H9 (cell line): Measurements from ENCODE around the gene TUBGCP5. TPM values are rescaled to one million over a fixed set of nuclear protein-coding genes. Genes with fewer than 3 reads are reported as not detected.

Experiments used
- DNase-seq: peaks from one replicate; pipeline ENCODE4 v3.0.0-alpha.2; 2017
- H2AFZ ChIP-seq: one replicate; pipeline ENCODE4 v1.6.1; 2013; ENCODE audit warnings: mild to moderate bottlenecking, low read length, control low read depth, moderate library complexity
- H2AK5ac ChIP-seq: 2 replicates; pipeline ENCODE4 v1.6.1; 2013; ENCODE audit warnings: low read length, control low read depth, mixed read lengths; ENCODE audit not compliant: insufficient read length
- H2BK120ac ChIP-seq: one replicate; pipeline ENCODE4 v1.6.1; 2013; ENCODE audit warnings: low read depth, mild to moderate bottlenecking, low read length, control low read depth, inconsistent platforms; ENCODE audit not compliant: poor library complexity, severe bottlenecking
- H2BK12ac ChIP-seq: 2 replicates; pipeline ENCODE4 v1.6.1; 2013; ENCODE audit warnings: low read length, control low read depth, mixed read lengths, low read depth; ENCODE audit not compliant: insufficient read length
- H2BK15ac ChIP-seq: 2 replicates; pipeline ENCODE4 v1.6.1; 2013; ENCODE audit warnings: low read depth, low read length, control low read depth
- H2BK20ac ChIP-seq: one replicate; pipeline ENCODE4 v1.6.1; 2013; ENCODE audit warnings: low read depth, mild to moderate bottlenecking, low read length, control low read depth, inconsistent platforms; ENCODE audit not compliant: poor library complexity, severe bottlenecking
- H2BK5ac ChIP-seq: 2 replicates; pipeline ENCODE4 v1.6.1; 2013; ENCODE audit warnings: low read length, control low read depth, mixed read lengths; ENCODE audit not compliant: insufficient read length
- H3K14ac ChIP-seq: 2 replicates; pipeline ENCODE4 v1.6.1; 2013; ENCODE audit warnings: low read length, control low read depth; ENCODE audit not compliant: insufficient read depth
- H3K18ac ChIP-seq: 2 replicates; pipeline ENCODE4 v1.6.1; 2013; ENCODE audit warnings: low read depth, mild to moderate bottlenecking, mixed read lengths, low read length, control low read depth; ENCODE audit not compliant: insufficient read length
- H3K23ac ChIP-seq: 2 replicates; pipeline ENCODE4 v1.6.1; 2013; ENCODE audit warnings: low read length, control low read depth, mixed read lengths, low read depth; ENCODE audit not compliant: insufficient read length
- H3K23me2 ChIP-seq: 2 replicates; pipeline ENCODE4 v1.6.1; 2013; ENCODE audit warnings: low read depth, mild to moderate bottlenecking, mixed read lengths, low read length, control low read depth; ENCODE audit not compliant: insufficient read length, poor library complexity, severe bottlenecking
- H3K27ac ChIP-seq: 2 replicates; pipeline ENCODE4 v1.5.1; 2013; ENCODE audit warnings: low read length, control low read depth, mixed read lengths, low read depth; ENCODE audit not compliant: insufficient read length
- H3K27me3 ChIP-seq: 2 replicates; pipeline ENCODE4 v1.6.1; 2013; ENCODE audit warnings: low read length, control low read depth, inconsistent platforms; ENCODE audit not compliant: insufficient read depth
- H3K4ac ChIP-seq: 2 replicates; pipeline ENCODE4 v1.6.1; 2013; ENCODE audit warnings: low read depth, mild to moderate bottlenecking, control low read depth, inconsistent platforms, low read length, moderate library complexity
- H3K4me1 ChIP-seq: 2 replicates; pipeline ENCODE4 v1.6.1; 2013; ENCODE audit warnings: low read length, control low read depth, inconsistent platforms; ENCODE audit not compliant: insufficient read depth
- H3K4me2 ChIP-seq: 2 replicates; pipeline ENCODE4 v1.6.1; 2013; ENCODE audit warnings: low read length, control low read depth, mixed read lengths; ENCODE audit not compliant: insufficient read length, insufficient read depth
- H3K56ac ChIP-seq: 2 replicates; pipeline ENCODE4 v1.6.1; 2013; ENCODE audit warnings: low read depth, mild to moderate bottlenecking, mixed read lengths, low read length, control low read depth; ENCODE audit not compliant: insufficient read length
- H3K79me1 ChIP-seq: 2 replicates; pipeline ENCODE4 v1.6.1; 2013; ENCODE audit warnings: low read depth, mild to moderate bottlenecking, moderate library complexity, low read length, control low read depth, inconsistent platforms; ENCODE audit not compliant: insufficient read depth, poor library complexity, severe bottlenecking
- H3K79me2 ChIP-seq: 2 replicates; pipeline ENCODE4 v1.6.1; 2013; ENCODE audit warnings: low read length, control low read depth, inconsistent platforms; ENCODE audit not compliant: insufficient read depth
- H3K9ac ChIP-seq: 2 replicates; pipeline ENCODE4 v1.6.1; 2013; ENCODE audit warnings: low read length, control low read depth, mixed read lengths; ENCODE audit not compliant: insufficient read length; ENCODE audit errors: extremely low read depth
- H3K9me3 ChIP-seq: one replicate; pipeline ENCODE4 v1.6.1; 2013; ENCODE audit warnings: low read depth, low read length, inconsistent platforms; ENCODE audit not compliant: control insufficient read depth
- H3T11ph ChIP-seq: one replicate; pipeline ENCODE4 v1.6.1; 2013; ENCODE audit warnings: mild to moderate bottlenecking, low read length, control low read depth, inconsistent platforms
- H4K20me1 ChIP-seq: one replicate; pipeline ENCODE4 v1.6.1; 2013; ENCODE audit not compliant: control insufficient read depth, insufficient read length, insufficient read depth
- H4K5ac ChIP-seq: 2 replicates; pipeline ENCODE4 v1.6.1; 2013; ENCODE audit warnings: low read depth, mild to moderate bottlenecking, mixed read lengths, low read length, control low read depth; ENCODE audit not compliant: insufficient read length
- H4K8ac ChIP-seq: replicated peaks from 2 replicates; pipeline ENCODE4 v1.6.1; 2013; ENCODE audit warnings: low read length, control low read depth, mixed read lengths, low read depth; ENCODE audit not compliant: insufficient read length
- H4K91ac ChIP-seq: 2 replicates; pipeline ENCODE4 v1.6.1; 2013; ENCODE audit warnings: low read depth, mild to moderate bottlenecking, moderate library complexity, mixed read lengths, low read length, control low read depth; ENCODE audit not compliant: insufficient read length
- H3K27ac Mint-ChIP-seq, 3 experiments: 2 replicates in 2 of 3; 3 replicates in 1 of 3; pipeline ENCODE4 v1.8.0; 2020 to 2021; ENCODE audit warnings: mixed read lengths in 3 of 3, mild to moderate bottlenecking in 1 of 3, moderate library complexity in 1 of 3
- H3K27me3 Mint-ChIP-seq: 2 replicates; pipeline ENCODE4 v1.8.0; 2021; ENCODE audit warnings: low read depth, mild to moderate bottlenecking, moderate library complexity, mixed read lengths
- H3K36me3 Mint-ChIP-seq, 3 experiments: 2 replicates in 2 of 3; 3 replicates in 1 of 3; pipeline ENCODE4 v1.8.0; 2020 to 2021; ENCODE audit warnings: low read depth in 3 of 3, mixed read lengths in 3 of 3; ENCODE audit not compliant: insufficient read depth in 1 of 3
- H3K4me1 Mint-ChIP-seq, 2 experiments: 2 replicates each; pipeline ENCODE4 v1.8.0; 2020; ENCODE audit warnings: mixed read lengths in 2 of 2
- H3K4me3 Mint-ChIP-seq, 2 experiments: 2 replicates in 1 of 2; 3 replicates in 1 of 2; pipeline ENCODE4 v1.8.0; 2020 to 2021; ENCODE audit warnings: mild to moderate bottlenecking in 2 of 2, mixed read lengths in 2 of 2, moderate library complexity in 1 of 2
- H3K9me3 Mint-ChIP-seq, 2 experiments: 2 replicates in 1 of 2; 3 replicates in 1 of 2; pipeline ENCODE4 v1.8.0; 2020; ENCODE audit warnings: mild to moderate bottlenecking in 2 of 2, mixed read lengths in 2 of 2, moderate library complexity in 1 of 2
- total RNA-seq: library from RNA; stranded (reverse); gene quantifications from 2 replicates; pipeline ENCODE4 v1.2.1, GENCODE V29; 2021
- TF ChIP-seq, protein P1 (sequence below): fragments of 200-600 bp; sonication (generic); conservative IDR thresholded peaks from 3 replicates; pipeline ENCODE4 v1.8.0; 2021; ENCODE audit warnings: antibody characterized with exemption, mild to moderate bottlenecking

Gene TUBGCP5
- total RNA-seq, 1 experiment from 2014 or later, result 15.3 TPM

DNA sequence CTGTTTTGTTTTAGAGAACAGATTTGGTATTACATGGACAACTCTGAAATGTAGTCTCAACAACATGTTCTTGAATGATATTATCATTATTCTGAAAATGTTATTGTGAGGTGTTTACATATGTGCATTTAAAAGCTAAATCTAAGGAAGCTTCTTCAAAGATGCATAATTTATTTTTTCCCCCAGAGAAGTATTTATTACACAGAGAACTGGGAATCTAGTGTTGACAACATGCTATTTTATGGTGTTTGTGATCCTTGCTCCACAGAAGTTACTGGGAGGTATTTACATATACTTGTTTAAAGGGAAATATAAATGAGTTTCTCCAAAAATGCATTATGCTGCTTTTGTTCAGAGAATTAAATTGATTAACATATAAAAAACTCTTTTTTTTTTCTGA lies 18.3 kb upstream of the TUBGCP5 start:
- Histone ChIP-seq H3K4me2 (no peak overlapping the region), H3K9me3 (no peaks in the 10 kb centered on the region), H4K20me1 (no peaks in the 10 kb centered on the region), H2BK5ac (no peak overlapping the region), H2BK12ac (no peak overlapping the region), H3T11ph (no peak overlapping the region), H3K27ac (no peak overlapping the region), H3K56ac (no peak overlapping the region), H3K23me2 (no peaks in the 10 kb centered on the region), H2BK120ac (no peak overlapping the region), H3K18ac (no peak overlapping the region), H3K27me3 (no peaks in the 10 kb centered on the region), H2BK20ac (no peak overlapping the region), H3K4ac (no peak overlapping the region), H3K9ac (no peak overlapping the region), H2AFZ (no peak overlapping the region), H4K91ac (no peak overlapping the region), H3K4me1 (no peaks in the 10 kb centered on the region), H3K14ac (no peak overlapping the region), H4K8ac (no peak overlapping the region), H2BK15ac (no peak overlapping the region), H3K23ac (no peak overlapping the region), H2AK5ac (no peak overlapping the region), H3K79me1 (no peaks in the 10 kb centered on the region), H3K79me2 (no peaks in the 10 kb centered on the region), H4K5ac (no peak overlapping the region)
- Mint-ChIP-seq H3K4me3 (no peak overlapping the region), H3K9me3 (peaks cover 45 to 53% of the 10 kb centered on the region in 2 experiments), H3K27me3 (no peaks in the 10 kb centered on the region), H3K4me1 (no peaks in the 10 kb centered on the region), H3K27ac (no peak overlapping the region), H3K36me3 (peaks cover 0 to 4% (median 3%) of the 10 kb centered on the region in 3 experiments; a peak in 1 of 7 replicates)
- TF ChIP-seq, protein P1, sequence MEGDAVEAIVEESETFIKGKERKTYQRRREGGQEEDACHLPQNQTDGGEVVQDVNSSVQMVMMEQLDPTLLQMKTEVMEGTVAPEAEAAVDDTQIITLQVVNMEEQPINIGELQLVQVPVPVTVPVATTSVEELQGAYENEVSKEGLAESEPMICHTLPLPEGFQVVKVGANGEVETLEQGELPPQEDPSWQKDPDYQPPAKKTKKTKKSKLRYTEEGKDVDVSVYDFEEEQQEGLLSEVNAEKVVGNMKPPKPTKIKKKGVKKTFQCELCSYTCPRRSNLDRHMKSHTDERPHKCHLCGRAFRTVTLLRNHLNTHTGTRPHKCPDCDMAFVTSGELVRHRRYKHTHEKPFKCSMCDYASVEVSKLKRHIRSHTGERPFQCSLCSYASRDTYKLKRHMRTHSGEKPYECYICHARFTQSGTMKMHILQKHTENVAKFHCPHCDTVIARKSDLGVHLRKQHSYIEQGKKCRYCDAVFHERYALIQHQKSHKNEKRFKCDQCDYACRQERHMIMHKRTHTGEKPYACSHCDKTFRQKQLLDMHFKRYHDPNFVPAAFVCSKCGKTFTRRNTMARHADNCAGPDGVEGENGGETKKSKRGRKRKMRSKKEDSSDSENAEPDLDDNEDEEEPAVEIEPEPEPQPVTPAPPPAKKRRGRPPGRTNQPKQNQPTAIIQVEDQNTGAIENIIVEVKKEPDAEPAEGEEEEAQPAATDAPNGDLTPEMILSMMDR, result no peak
- no peak for DNase-seq
